Loucy (cell line): ENCODE measurements around the gene CDH2.

Source experiments
- H2AFZ ChIP-seq: fragments of 200-600 bp; sonication (generic); 2 replicates; pipeline ENCODE4 v1.6.0; 2016; ENCODE audit warnings: antibody characterized with exemption, mild to moderate bottlenecking, low read length, moderate library complexity
- H3F3A ChIP-seq: fragments of 200-600 bp; 2 replicates; pipeline ENCODE4 v1.6.0; 2016; ENCODE audit warnings: antibody characterized with exemption, low read depth, mild to moderate bottlenecking
- H3K27me3 ChIP-seq: fragments of 200-600 bp; sonication (generic); 2 replicates; pipeline ENCODE4 v1.6.1; 2014; ENCODE audit warnings: low read length, mild to moderate bottlenecking; ENCODE audit not compliant: insufficient read depth, poor library complexity, severe bottlenecking
- H3K36me3 ChIP-seq: fragments of 200-600 bp; sonication (generic); 2 replicates; pipeline ENCODE4 v1.6.1; 2016; ENCODE audit warnings: low read length; ENCODE audit not compliant: insufficient read depth
- H3K4me1 ChIP-seq: fragments of 200-600 bp; sonication (generic); 2 replicates; pipeline ENCODE4 v1.5.1; 2014; ENCODE audit warnings: low read length, mild to moderate bottlenecking; ENCODE audit not compliant: insufficient read depth, poor library complexity, severe bottlenecking
- H3K4me2 ChIP-seq: fragments of 200-600 bp; sonication (generic); 2 replicates; pipeline ENCODE4 v1.6.0; 2014; ENCODE audit warnings: antibody characterized with exemption, low read length, low read depth, mild to moderate bottlenecking; ENCODE audit not compliant: poor library complexity, severe bottlenecking
- H3K4me3 ChIP-seq: fragments of 200-600 bp; sonication (generic); 2 replicates; pipeline ENCODE4 v1.5.1; 2014; ENCODE audit warnings: low read length, mild to moderate bottlenecking, mixed read lengths; ENCODE audit not compliant: poor library complexity, severe bottlenecking
- H3K79me2 ChIP-seq: fragments of 200-600 bp; sonication (generic); 2 replicates; pipeline ENCODE4 v1.6.1; 2014; ENCODE audit warnings: low read length; ENCODE audit not compliant: insufficient read depth
- H3K9ac ChIP-seq: fragments of 200-600 bp; sonication (generic); 2 replicates; pipeline ENCODE4 v1.6.0; 2014; ENCODE audit warnings: mild to moderate bottlenecking, low read depth, low read length, moderate library complexity; ENCODE audit not compliant: poor library complexity, severe bottlenecking
- H3K9me2 ChIP-seq: fragments of 200-600 bp; sonication (generic); replicated peaks from 2 replicates; pipeline ENCODE4 v1.6.1; 2016; ENCODE audit warnings: low read depth, low read length, mixed read lengths
- H3K9me3 ChIP-seq: fragments of 200-600 bp; sonication (generic); 2 replicates; pipeline ENCODE4 v1.6.1; 2014; ENCODE audit warnings: mild to moderate bottlenecking, antibody characterized with exemption, low read length, low read depth; ENCODE audit not compliant: insufficient read depth
- H4K20me1 ChIP-seq: fragments of 200-600 bp; sonication (generic); 2 replicates; pipeline ENCODE4 v1.6.0; 2014; ENCODE audit warnings: antibody characterized with exemption, low read length, mild to moderate bottlenecking; ENCODE audit not compliant: insufficient read depth, poor library complexity, severe bottlenecking
- EZH2phosphoT487 ChIP-seq: fragments of 200-600 bp; IDR thresholded peaks from 2 replicates; pipeline ENCODE4 v1.6.1; 2018; ENCODE audit warnings: antibody characterized with exemption, mild to moderate bottlenecking, moderate library complexity, borderline replicate concordance
- TF ChIP-seq, protein P1 (sequence below): fragments of 200-600 bp; sonication (generic); conservative IDR thresholded peaks from 2 replicates; pipeline ENCODE4 v1.5.1; 2014; ENCODE audit warnings: mild to moderate bottlenecking, antibody characterized with exemption, low read length

Gene CDH2

DNA sequence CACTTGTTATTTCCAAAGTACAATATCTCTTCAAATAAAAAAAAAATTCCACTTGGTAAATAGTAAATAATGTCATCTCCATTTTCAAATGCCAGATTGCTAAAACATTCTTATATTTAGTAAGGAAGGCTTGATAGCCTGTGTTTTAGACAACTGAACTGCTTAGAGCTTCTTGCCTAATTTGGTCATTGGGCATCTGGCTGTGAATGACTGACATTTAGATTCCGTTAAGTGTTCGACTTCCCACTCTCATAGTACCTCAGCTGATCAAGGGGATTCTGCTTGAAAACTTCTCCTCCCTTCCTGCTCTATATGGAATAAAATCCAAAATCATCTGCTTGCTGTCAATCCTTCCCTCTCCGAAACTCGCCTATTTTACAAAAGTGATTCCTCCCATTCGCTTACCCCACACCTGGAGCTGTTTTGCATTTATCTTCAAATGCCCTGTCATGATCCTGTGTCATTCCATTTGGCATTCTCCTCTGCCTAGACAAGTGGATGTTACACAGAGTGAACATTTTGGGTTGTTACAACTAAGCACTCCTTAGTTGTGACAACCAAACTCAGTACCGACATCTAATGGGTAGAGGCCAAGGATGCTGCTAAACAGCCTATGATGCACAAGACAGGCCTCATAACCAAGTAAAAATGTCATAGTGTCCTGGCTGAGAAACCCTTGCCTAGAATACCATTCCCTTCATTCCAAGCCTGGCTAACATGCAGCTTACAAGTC, 181.0 kb downstream of the CDH2 start:
- no peaks in the 10 kb centered on the region for H3K79me2 ChIP-seq
- H3K27me3 ChIP-seq, result no peaks in the 10 kb centered on the region
- H4K20me1 ChIP-seq, result no peaks in the 10 kb centered on the region
- H3K4me3 ChIP-seq, result no peak overlapping the region
- no peaks in the 10 kb centered on the region for H3K9me2 ChIP-seq
- H3K36me3 ChIP-seq, result peaks cover 44% of the 10 kb centered on the region; the same call in 1 of the 2 replicates
- no peaks in the 10 kb centered on the region for H3K4me1 ChIP-seq
- H3F3A ChIP-seq, result no peaks in the 10 kb centered on the region
- H2AFZ ChIP-seq, result no peak overlapping the region
- H3K9me3 ChIP-seq, result no peaks in the 10 kb centered on the region
- no peak overlapping the region for H3K4me2 ChIP-seq
- TF ChIP-seq, protein P1, sequence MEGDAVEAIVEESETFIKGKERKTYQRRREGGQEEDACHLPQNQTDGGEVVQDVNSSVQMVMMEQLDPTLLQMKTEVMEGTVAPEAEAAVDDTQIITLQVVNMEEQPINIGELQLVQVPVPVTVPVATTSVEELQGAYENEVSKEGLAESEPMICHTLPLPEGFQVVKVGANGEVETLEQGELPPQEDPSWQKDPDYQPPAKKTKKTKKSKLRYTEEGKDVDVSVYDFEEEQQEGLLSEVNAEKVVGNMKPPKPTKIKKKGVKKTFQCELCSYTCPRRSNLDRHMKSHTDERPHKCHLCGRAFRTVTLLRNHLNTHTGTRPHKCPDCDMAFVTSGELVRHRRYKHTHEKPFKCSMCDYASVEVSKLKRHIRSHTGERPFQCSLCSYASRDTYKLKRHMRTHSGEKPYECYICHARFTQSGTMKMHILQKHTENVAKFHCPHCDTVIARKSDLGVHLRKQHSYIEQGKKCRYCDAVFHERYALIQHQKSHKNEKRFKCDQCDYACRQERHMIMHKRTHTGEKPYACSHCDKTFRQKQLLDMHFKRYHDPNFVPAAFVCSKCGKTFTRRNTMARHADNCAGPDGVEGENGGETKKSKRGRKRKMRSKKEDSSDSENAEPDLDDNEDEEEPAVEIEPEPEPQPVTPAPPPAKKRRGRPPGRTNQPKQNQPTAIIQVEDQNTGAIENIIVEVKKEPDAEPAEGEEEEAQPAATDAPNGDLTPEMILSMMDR, result no peak
- no peak for TF ChIP-seq EZH2phosphoT487
- no peak overlapping the region for H3K9ac ChIP-seq

DNA sequence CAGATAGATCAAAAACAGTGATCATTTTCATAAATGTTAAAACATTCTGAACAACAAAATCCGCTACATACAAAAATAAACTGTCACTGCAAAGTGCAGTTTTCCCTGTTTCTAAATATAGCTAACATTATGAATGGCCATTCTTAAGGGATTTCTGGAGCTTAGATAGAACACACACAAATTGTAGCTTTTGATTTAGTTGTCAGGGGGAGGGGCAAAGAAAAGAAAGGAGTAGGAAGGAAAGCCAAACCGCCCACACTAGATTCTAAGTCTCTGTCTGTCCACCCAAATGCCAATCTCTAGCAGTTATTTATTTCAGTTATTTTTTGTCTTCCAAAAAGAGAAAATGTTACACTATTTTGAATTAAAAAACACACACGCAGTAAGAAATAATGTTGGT, 182.4 kb downstream of the CDH2 start:
- H3K4me1 ChIP-seq, result no peaks in the 10 kb centered on the region
- H3K27me3 ChIP-seq, result no peaks in the 10 kb centered on the region
- no peaks in the 10 kb centered on the region for H3K9me2 ChIP-seq
- no peak overlapping the region for H2AFZ ChIP-seq
- TF ChIP-seq EZH2phosphoT487, result no peak
- TF ChIP-seq, protein P1, result no peak
- no peak overlapping the region for H3K4me2 ChIP-seq
- H3K36me3 ChIP-seq, result peaks cover 45% of the 10 kb centered on the region; the same call in 1 of the 2 replicates
- no peak overlapping the region for H3K4me3 ChIP-seq
- H3F3A ChIP-seq, result no peaks in the 10 kb centered on the region
- no peak overlapping the region for H3K9ac ChIP-seq
- H4K20me1 ChIP-seq, result no peaks in the 10 kb centered on the region
- no peaks in the 10 kb centered on the region for H3K9me3 ChIP-seq
- H3K79me2 ChIP-seq, result no peaks in the 10 kb centered on the region

DNA sequence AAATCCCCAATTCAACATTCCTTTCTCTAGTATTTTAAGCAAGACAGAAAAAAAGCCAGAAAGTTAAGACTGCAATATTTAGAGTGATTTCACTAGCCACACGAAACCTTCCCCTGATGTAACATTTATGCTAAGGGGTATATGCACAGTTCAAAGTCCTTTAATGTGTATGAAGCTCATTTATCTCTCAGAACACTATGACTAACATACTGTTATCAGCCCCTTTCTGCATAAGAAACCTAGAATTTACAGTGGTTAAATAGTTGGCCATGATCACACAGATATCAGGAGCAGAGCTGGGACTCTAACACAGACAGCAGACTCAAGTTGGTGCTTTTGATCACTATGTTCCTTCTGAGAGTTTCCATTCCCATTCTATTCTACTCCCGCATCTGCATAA, 185.5 kb downstream of the CDH2 start:
- Histone ChIP-seq H3K27me3 (no peaks in the 10 kb centered on the region), H3K36me3 (peaks cover 41% of the 10 kb centered on the region; the same call in 1 of the 2 replicates), H3K4me3 (no peak overlapping the region), H3K9me3 (no peaks in the 10 kb centered on the region), H3K9ac (no peak overlapping the region), H3K9me2 (no peaks in the 10 kb centered on the region), H3K79me2 (no peaks in the 10 kb centered on the region), H4K20me1 (no peaks in the 10 kb centered on the region), H3K4me1 (no peaks in the 10 kb centered on the region), H2AFZ (no peak overlapping the region), H3K4me2 (no peak overlapping the region), H3F3A (no peaks in the 10 kb centered on the region)
- TF ChIP-seq EZH2phosphoT487, result no peak
- TF ChIP-seq, protein P1, result no peak
